Measurements from ENCODE around the gene NPIPB2. TPM values are rescaled to one million over a fixed set of nuclear protein-coding genes. Genes with fewer than 3 reads are reported as not detected.

NPIPB2 gene
- polyA plus RNA-seq, 2 of the 4 experiments (the other 2 are of a cell fraction): 2.7 to 6.6 TPM

- Histone ChIP-seq H3K4me3 (no peak overlapping the region), H3K9me3 (no peaks in the 10 kb centered on the region), H3K27ac (peak overlapping the region in 1 of 2 experiments; percentile 95; a peak in 3 of 6 replicates), H3K4me2 (peak overlapping the region; percentile 90), H3K4me1 (peaks cover 8% of the 10 kb centered on the region)
- ATAC-seq (no peak), FAIRE-seq (no peak), DNase-seq (ENCODE audit: low read depth in 1 of 2, low spot score in 1 of 2) (no peak)
- 74% methylated on average over 2 of the region's 2 CpGs for WGBS (ENCODE audit: missing lambda C conversion rate)
- no peak for TF ChIP-seq SMC3 (IDR thresholded peaks at IDR 0.05)
- ChIA-PET CTCF (interaction anchor here (1.6 to 3.4 kb wide), 2 partner anchors 84 to 90 kb away, joined by 6 to 22 read pairs; no protein-coding TSS in a partner anchor), POLR2A (interaction anchor here (2.1 kb wide), 1 partner anchor 62 kb away, joined by 21 read pairs; the partner anchor contains the start of gene GSPT1)
Observed at GRCh38 chr16:11978080-11978479, 36.2 kb upstream of the NPIPB2 start.

- Histone ChIP-seq H3K27ac (peak overlapping the region; percentile 77 to 95; a peak in 5 of 6 replicates), H3K4me2 (peak overlapping the region; percentile 90), H3K9me3 (no peaks in the 10 kb centered on the region), H3K4me3 (peak overlapping the region; percentile 76), H3K4me1 (peaks cover 8% of the 10 kb centered on the region)
- TF ChIP-seq NPAS2 (CRISPR knock-in tag; IDR thresholded peaks at IDR 0.05; ENCODE audit: borderline replicate concordance) (no peak), NFE2L2 (conservative IDR thresholded peaks at IDR 0.05; ENCODE audit: low read length) (0 out of 2 replicates have a peak, but pooled peaks have one; percentile 3)
- 22% methylated on average over 12 of the region's 12 CpGs for WGBS (ENCODE audit: missing lambda C conversion rate)
- POLR2A ChIA-PET: interaction anchor here (0.8 to 2.1 kb wide), 4 partner anchors 10 to 64 kb away, joined by 3 to 21 read pairs (median 6); partner anchors contain the start of gene GSPT1
- FAIRE-seq (no peak), DNase-seq (ENCODE audit: low read depth in 1 of 2, low spot score in 1 of 2) (peak in 1 of 2 experiments; percentile 51), ATAC-seq (peak; percentile 70 to 73)
- CTCF ChIA-PET: interaction anchor here (0.7 to 3.4 kb wide), 3 partner anchors 23 to 90 kb away, joined by 4 to 22 read pairs (median 6); no protein-coding TSS in a partner anchor
Observed at GRCh38 chr16:11977376-11978041, 35.7 kb upstream of the NPIPB2 start.

DNA sequence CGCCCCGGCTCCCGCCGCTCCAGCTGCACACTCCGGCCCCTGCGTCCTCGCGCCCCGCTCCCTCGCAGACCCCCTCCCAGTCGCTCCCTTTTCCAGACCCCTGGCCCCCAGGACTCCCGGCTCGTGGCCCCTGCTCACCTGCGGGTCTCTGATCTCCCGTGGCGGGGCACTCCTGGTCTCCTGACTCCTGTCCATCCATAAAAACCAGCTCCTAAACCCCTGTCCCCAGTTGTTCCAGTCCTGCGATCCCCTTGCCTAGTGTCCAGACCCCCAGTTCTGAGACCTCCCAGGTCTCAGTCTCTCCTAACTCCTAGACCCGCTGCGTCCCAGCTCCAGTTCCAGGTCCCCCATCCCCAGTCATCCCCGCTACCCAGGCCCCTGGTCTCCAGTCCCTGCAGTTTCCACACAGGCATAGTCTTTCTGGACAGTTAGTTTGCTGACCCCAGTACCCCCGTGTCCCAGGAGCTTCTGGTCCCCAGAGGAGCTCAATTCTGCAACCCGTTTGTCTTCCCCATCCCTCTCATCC is 35.1 kb upstream of the NPIPB2 start:
- 2% methylated on average over 10 of the region's 22 CpGs for WGBS (ENCODE audit: missing lambda C conversion rate)
- FAIRE-seq: no peak

GRCh38 chr16:11973070-11973469 is 31.2 kb upstream of the NPIPB2 start:
- ChIA-PET POLR2A (interaction anchor here (0.7 kb wide), 1 partner anchor 368 kb away, joined by 11 read pairs; no protein-coding TSS in a partner anchor), CTCF (interaction anchor here (0.6 to 3.3 kb wide), 8 partner anchors 10 to 577 kb away, joined by 3 to 61 read pairs (median 5); no protein-coding TSS in a partner anchor)
- Histone ChIP-seq H3K9me3 (no peaks in the 10 kb centered on the region), H3K4me3 (no peak overlapping the region), H3K27ac (no peak overlapping the region), H3K4me1 (peaks cover 8% of the 10 kb centered on the region), H3K4me2 (no peak overlapping the region)
- 94% methylated on average over 5 of the region's 5 CpGs for WGBS (ENCODE audit: missing lambda C conversion rate)
- no peak for DNase-seq (ENCODE audit: low read depth in 1 of 2, low spot score in 1 of 2)
- ATAC-seq: no peak
- no peak for FAIRE-seq
- no peak for TF ChIP-seq EP300 (IDR thresholded peaks at IDR 0.05)
- no peak for TF ChIP-seq MAFK (IDR thresholded peaks at IDR 0.05; ENCODE audit: partially characterized antibody)
- no peak for TF ChIP-seq RAD21 (conservative IDR thresholded peaks at IDR 0.05 in 1 of 2, IDR thresholded peaks at IDR 0.05 in 1 of 2)
- TF ChIP-seq RFX5 (IDR thresholded peaks at IDR 0.05): no peak
- TF ChIP-seq, protein P1, sequence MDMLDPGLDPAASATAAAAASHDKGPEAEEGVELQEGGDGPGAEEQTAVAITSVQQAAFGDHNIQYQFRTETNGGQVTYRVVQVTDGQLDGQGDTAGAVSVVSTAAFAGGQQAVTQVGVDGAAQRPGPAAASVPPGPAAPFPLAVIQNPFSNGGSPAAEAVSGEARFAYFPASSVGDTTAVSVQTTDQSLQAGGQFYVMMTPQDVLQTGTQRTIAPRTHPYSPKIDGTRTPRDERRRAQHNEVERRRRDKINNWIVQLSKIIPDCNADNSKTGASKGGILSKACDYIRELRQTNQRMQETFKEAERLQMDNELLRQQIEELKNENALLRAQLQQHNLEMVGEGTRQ (IDR thresholded peaks at IDR 0.05): no peak
- TF ChIP-seq, protein P2, sequence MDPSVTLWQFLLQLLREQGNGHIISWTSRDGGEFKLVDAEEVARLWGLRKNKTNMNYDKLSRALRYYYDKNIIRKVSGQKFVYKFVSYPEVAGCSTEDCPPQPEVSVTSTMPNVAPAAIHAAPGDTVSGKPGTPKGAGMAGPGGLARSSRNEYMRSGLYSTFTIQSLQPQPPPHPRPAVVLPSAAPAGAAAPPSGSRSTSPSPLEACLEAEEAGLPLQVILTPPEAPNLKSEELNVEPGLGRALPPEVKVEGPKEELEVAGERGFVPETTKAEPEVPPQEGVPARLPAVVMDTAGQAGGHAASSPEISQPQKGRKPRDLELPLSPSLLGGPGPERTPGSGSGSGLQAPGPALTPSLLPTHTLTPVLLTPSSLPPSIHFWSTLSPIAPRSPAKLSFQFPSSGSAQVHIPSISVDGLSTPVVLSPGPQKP (IDR thresholded peaks at IDR 0.05; ENCODE audit: low read depth, low read length): no peak
- TF ChIP-seq RCOR1 (IDR thresholded peaks at IDR 0.05; ENCODE audit: low read depth, low read length): no peak
- TF ChIP-seq REST (IDR thresholded peaks at IDR 0.05): no peak
- TF ChIP-seq HOXB13 (CRISPR knock-in tag; IDR thresholded peaks at IDR 0.05; ENCODE audit: low read depth): no peak
- TF ChIP-seq HES2 (IDR thresholded peaks at IDR 0.05): no peak
- no peak for TF ChIP-seq FOSL2 (IDR thresholded peaks at IDR 0.05)
- TF ChIP-seq FOSL2 (CRISPR knock-in tag; IDR thresholded peaks at IDR 0.05): no peak
- no peak for TF ChIP-seq ZC3H11A (IDR thresholded peaks at IDR 0.05)
- no peak for TF ChIP-seq CBX8 (IDR thresholded peaks at IDR 0.05)
- no peak for TF ChIP-seq BHLHE40 (IDR thresholded peaks at IDR 0.05; ENCODE audit: low read depth, low read length)

More for the DNA sequence above, 35.1 kb upstream of the NPIPB2 start:
- ChIA-PET POLR2A (interaction anchor here (0.5 to 2.1 kb wide), 22 partner anchors 9 to 359 kb away, joined by 3 to 21 read pairs (median 4); partner anchors contain the start of gene GSPT1), CTCF (interaction anchor here (0.7 to 3.4 kb wide), 5 partner anchors 23 to 118 kb away, joined by 3 to 22 read pairs (median 4); no protein-coding TSS in a partner anchor)
- ATAC-seq (peak; percentile 22 to 47), DNase-seq (ENCODE audit: low read depth in 1 of 2, low spot score in 1 of 2) (no peak)
- TF ChIP-seq, protein P3, sequence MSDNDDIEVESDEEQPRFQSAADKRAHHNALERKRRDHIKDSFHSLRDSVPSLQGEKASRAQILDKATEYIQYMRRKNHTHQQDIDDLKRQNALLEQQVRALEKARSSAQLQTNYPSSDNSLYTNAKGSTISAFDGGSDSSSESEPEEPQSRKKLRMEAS (IDR thresholded peaks at IDR 0.05): no peak
- TF ChIP-seq FOSB (CRISPR knock-in tag; IDR thresholded peaks at IDR 0.05): no peak
- no peak for TF ChIP-seq HEYL (CRISPR knock-in tag; IDR thresholded peaks at IDR 0.05)
- no peak for TF ChIP-seq MYC (IDR thresholded peaks at IDR 0.05; ENCODE audit: borderline replicate concordance, low read length)
- TF ChIP-seq ZSCAN20 (CRISPR knock-in tag; IDR thresholded peaks at IDR 0.05): no peak
- TF ChIP-seq JUN (IDR thresholded peaks at IDR 0.05): no peak; a peak in 1 of 5 replicates
- no peak for TF ChIP-seq EHF (CRISPR knock-in tag; IDR thresholded peaks at IDR 0.05)
- TF ChIP-seq NR3C1 (IDR thresholded peaks at IDR 0.05): no peak
- no peak for TF ChIP-seq KDM1A (IDR thresholded peaks at IDR 0.05; ENCODE audit: low read depth)
- TF ChIP-seq RFX5 (IDR thresholded peaks at IDR 0.05): no peak
- no peak for TF ChIP-seq BHLHE40 (IDR thresholded peaks at IDR 0.05; ENCODE audit: low read depth, low read length)
- H3K4me2 ChIP-seq: peak overlapping the region; percentile 90
- no peaks in the 10 kb centered on the region for H3K9me3 ChIP-seq
- H3K4me3 ChIP-seq: peak overlapping the region; percentile 76
- H3K4me1 ChIP-seq: peaks cover 8% of the 10 kb centered on the region
- H3K27ac ChIP-seq: peak overlapping the region; percentile 77 to 95
